HPDE6-E6E7 (cell line): ENCODE results near the gene DRC7.

Experiments
- DNase-seq: peaks from one replicate; pipeline ENCODE4 v3.0.0; 2011; ENCODE audit warnings: missing footprints; ENCODE audit errors: extremely low spot score

Gene DRC7

DNA sequence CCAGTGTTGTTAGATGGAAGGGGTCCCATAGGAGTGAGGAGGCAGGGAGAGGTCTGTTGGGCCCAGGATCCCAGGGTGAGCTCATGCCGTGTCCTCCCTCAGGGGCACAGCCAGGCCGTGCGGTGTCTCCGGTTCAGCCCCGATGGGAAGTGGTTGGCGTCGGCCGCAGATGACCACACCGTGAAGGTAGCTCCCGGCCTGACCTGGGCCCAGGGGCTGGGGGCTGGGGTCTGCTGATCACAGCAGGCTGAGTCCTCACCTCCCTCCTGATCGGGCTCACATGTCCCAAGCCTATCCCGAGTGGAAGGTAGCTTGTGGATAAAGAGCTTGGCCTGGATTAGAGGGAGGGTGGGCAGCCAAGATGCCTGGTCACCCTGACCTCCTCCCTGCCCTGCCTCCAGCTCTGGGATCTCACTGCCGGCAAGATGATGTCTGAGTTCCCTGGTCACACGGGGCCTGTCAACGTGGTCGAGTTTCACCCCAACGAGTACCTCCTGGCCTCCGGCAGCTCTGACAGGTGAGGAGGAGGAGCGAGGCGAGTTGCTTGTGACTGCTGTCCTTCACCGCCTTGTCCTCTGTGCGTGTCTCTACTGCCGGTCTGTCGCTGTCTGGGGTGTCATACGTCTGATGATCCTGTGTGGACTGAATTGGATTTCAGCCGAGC lies 57.1 kb downstream of the DRC7 start:
- no peak for DNase-seq

DNA sequence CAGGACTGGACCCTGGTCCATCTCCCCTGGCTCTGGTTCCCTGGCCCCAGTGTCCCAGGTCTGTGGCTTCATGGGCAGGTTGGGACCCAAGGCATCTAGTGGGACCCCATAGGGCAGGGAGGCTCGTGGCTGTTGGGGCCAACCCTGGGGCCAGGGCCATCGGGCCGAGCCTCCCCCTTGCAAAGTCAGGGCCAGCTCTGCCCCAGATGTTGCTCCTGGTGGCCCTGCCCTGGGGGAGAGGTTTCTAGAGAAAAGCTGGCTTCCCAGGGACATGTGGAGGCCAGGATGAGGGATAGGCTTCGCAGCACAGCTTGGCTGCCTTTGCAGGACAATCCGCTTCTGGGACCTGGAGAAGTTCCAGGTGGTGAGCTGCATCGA lies 57.6 kb downstream of the DRC7 start:
- DNase-seq = no peak

DNA sequence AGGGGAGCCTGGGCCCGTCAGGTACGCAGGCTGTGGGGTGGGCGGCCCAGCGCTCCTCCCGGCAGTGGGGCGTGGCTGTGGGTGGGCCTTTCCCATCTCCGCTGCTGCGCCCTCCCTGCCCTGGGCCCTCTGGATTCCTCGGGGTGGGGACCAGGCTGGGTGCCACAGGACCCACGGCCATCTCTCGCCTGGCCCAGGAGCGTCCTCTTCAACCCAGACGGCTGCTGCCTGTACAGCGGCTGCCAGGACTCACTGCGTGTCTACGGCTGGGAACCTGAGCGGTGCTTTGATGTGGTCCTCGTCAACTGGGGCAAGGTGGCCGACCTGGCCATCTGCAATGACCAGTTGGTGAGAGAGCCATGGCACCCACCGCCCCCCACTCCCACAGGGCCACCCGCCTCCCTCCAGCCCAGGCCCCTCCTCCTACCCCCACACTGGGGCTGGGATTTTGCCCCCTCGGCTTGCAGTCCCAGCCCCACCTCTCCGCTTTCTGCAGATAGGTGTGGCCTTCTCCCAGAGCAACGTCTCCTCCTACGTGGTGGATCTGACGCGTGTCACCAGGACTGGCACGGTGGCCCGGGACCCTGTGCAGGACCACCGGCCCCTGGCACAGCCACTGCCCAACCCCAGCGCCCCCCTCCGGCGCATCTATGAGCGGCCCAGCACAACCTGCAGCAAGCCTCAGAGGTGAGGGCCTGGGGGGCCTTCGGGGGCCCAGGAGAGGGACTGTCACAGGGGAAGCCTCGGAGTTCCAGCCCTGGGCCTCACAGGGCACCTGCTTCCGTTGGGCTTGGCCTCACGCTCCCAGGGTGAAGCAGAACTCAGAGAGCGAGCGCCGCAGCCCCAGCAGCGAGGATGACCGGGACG lies 58.2 kb downstream of the DRC7 start:
- DNase-seq = no peak

DNA sequence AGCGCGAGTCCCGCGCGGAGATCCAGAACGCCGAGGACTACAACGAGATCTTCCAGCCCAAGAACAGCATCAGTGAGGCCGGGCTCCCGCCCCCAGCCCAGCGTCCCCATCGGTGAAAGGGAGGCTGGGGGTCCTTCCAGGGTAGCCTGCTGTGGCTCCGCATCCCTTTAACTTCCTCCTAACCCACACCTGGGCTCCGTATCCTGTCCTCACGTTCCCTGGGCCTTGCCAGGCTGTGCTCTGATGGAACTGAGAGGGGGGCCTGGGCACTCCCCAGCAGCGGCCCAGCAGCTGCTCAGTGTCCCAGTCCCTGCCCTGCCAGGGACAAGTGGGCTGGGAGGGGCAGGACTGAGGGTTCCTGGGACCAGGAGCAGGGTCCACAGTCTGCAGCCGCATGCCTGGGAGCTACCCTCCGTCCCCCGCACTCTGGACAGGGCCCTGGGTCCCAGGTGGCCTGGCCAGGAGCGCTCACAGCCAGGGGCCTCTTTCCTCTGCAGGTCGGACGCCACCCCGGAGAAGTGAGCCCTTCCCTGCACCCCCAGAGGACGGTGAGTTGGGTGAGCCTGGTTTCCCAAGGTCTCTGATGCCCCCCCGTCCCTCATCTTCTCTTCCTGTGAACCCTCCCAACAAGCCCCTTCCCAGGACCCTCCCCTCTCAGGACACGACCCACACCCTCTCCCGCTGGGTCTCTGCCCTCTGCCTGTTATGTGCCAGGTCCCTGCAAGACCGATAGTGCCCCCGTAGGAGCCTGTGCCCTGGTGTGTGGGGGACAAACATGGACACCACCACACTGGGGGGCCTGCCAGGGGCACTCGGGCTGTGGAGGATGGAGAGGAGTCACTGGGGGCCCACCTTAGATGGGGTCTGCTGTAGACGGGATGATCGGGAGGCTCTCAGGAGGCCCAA lies 59.1 kb downstream of the DRC7 start:
- DNase-seq = no peak

DNA sequence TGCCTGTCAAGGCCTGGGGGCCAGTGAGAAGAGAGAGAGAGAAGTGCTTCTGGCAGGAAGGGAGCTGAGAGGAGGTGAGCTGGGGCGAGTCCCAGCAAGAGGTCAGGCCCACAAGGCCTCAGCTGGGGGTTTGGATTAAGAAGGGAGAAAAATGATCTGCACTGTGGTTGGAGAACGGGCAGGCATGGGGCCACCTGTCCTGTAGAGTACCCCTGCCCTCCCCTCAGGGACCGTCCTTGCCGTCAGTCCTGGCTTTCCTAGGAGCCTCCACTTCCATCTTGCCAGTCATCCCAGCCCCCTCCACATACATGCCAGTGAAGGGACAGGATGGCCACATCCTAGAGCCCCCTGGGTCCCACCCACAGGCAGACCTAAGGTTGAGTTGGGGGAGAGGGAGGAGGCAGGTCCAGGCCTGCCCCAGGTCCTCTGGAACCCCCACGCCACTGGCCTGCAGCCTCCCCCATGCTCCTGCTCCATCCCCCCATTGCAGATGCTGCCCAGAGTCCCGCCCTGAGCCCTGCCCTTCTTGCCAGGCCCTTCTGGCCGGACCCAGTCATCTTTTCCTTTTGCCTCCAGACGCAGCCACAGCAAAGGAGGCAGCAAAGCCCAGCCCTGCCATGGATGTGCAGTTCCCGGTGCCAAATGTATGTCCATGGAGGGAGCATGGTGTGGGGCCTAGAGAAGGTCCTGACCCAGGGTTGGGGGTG lies 59.9 kb downstream of the DRC7 start:
- no peak for DNase-seq

DNA sequence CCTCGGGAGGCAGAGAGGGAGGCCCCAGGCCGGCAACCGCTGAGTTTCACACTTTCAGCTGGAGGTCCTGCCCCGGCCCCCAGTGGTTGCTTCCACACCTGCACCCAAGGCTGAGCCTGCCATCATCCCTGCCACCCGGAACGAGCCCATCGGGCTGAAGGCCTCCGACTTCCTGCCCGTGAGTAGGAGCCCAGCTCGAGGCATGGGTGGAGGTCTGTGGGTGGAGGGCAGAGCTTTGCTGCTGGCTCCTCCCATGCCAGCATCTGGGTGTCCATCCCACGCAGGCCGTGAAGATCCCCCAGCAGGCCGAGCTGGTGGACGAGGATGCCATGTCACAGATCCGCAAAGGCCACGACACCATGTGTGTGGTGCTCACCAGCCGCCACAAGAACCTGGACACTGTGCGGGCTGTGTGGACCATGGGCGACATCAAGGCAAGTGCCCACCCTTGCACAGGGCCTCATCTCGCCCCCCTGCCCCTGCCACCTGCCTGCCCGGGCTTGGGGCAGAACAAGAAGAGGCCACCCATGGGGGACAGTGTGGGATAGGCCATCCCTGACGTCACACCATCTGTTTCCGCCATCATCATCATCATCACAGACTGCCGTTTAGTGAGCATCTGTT lies 60.6 kb downstream of the DRC7 start:
- no peak for DNase-seq

DNA sequence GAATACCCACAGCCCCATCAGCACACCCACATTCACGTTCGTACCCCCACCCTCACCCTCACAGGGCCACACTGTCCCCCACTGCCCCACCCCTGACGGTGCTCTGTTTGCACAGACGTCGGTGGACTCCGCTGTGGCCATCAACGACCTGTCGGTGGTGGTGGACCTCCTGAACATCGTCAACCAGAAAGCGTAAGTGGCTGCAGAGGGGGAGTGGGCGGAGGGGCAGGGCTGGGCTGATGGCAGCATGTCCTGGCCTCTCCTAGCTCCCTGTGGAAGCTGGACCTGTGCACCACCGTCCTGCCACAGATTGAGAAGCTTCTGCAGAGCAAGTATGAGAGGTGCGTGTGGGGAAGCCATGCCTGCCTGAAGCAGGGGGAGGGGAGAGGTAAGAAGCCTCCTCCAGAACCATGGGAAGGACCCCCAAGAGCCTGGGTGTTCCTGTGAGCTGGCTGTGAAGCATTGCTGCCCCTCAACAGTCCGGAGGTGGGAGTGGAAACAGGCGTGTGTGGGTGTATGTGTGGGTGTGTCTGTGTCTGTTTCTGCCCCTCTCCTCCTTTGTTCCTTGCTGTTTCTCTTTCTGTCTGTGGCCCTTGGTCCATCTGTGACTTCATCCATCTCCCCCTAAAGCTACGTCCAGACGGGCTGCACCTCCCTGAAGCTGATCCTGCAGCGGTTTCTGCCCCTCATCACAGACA lies 61.3 kb downstream of the DRC7 start:
- DNase-seq = no peak

DNA sequence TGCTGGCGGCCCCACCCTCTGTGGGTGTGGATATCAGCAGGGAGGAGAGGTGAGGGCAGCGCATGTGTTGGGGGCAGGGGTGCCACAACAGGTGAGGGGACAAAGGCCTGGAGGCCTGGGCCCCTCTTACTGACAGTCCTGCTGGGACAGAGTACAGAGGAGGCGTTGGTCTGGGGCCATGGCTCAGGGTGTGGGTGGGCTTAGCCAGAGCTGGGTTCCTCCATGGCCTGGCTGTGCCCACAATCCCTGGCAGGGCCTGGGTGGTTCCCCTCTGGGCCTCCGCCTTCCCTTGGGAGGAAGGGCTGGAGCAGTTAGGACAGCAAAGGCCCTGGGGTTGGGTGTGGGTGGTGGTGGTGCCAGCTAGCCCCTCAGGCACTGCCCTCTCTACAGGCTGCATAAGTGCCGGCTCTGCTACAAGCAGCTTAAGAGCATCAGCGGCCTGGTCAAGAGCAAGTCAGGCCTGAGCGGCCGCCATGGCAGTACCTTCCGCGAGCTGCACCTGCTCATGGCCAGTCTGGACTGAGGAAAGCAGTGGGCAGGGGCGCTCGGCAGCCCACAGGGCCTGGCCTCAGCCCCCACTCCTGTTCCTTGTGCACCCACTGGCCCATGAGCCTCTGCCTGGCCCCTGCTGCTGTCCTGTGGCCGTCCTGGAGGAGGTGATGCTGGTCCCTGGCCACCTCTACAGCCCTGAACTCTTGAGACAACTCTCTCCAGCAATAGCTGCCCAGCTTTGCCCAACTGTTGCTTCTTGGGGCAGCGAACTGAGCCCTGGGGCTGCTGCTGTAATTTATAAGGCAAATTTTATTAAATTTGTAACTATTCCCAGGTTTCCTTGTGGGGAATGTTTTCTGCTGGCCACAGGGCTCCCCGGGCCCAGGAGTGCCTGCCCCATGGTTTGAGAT lies 62.1 kb downstream of the DRC7 start:
- no peak for DNase-seq

DNA sequence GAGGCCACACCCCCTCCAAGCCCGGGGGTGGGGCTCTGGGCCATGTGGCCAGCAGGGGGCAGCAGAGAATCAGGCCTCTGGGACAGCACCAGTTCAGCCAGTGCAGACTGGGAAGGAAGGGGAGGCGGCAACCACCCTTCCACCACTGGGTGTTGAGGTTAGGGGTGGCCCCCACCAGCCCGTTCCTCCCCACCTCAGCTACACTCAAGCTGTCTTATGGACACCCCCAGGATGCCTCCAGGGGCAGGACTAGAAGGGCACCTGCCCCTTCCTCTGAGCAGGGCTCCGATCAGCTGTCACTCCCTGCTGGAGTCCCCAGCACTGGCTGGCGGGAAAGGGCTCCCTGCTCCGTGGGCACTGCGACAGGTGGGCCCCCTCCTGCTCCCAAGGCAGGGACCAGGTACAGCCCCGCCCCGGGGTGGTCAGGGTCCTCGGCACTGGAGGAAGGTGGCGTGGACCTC lies 62.8 kb downstream of the DRC7 start:
- DNase-seq = peak; percentile 98

DNA sequence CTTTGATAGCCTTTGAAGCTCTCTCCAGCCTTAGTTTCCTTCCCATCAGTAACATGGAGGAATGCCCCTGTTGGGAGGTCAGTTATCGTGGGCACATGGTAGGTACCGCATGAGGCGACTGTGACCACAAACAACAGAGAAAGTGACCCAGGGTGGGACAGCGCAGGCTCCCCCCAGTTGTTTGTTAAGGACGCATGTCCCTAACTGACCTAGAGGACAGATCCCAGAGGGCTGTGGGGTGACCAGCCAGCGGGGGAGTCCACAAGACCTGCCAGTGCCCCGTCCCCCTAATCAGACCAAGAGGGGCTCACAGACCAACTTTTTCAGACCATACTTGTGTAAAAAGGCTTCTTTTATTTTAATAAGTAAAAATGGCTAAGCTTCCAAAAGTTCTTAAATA lies 63.3 kb downstream of the DRC7 start:
- no peak for DNase-seq

DNA sequence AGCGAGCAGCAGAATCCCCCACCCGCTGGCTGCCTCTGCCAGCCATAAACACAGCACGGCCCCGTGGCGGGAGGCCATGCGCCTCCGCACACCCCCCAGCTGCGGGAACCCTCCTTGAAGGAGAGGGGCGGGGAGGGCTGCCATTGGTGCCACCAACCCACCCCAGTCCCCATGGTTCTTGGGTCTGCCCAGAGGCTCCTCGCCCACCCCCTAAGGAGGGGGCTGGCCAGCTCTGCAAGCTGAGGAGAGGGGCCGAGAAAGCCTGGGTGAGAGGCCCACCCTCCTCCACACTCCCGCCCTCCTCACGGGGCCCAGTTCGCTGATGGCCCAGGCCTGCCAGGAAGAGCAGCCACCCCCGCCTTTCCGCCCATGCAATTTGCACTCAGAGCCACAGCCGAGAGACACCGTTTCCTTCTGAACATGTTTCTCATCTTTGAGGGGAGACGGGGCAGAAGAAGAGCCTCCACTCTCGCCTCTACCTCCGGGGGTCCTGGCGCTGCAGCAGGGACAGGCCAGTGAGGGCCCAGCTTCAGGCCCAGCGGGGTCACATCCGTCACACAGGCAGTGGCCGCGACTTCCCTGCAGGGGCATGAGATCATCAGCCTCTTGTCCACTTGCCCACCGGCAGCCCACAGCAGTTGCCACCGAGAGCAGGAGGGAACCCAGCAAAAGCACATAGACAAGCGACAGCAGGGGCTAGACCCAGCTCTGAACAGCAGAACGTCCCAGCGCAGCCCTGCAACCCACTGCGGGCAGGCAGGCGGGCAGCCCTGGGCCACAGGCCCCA lies 63.9 kb downstream of the DRC7 start:
- DNase-seq = no peak

DNA sequence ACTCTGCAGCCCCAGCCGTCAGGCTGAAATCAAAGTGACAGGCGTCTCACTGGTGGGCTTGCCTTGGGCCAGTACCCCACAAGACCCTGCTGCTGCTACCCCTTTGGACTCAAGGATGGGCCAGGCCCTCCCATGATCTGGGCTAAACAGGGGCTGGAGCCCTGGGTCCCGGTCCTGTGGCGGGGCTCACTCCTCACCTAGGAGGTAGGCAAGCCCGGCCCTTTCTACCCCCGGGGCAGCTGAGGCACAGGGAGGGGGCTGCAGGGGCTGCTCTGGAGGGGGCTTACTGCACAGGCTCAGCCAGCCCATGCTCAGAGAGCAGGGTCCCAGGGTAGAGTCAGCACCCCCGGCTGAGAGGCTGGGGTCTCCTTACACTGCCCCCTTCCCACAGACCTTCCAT lies 64.5 kb downstream of the DRC7 start:
- DNase-seq = no peak

DNA sequence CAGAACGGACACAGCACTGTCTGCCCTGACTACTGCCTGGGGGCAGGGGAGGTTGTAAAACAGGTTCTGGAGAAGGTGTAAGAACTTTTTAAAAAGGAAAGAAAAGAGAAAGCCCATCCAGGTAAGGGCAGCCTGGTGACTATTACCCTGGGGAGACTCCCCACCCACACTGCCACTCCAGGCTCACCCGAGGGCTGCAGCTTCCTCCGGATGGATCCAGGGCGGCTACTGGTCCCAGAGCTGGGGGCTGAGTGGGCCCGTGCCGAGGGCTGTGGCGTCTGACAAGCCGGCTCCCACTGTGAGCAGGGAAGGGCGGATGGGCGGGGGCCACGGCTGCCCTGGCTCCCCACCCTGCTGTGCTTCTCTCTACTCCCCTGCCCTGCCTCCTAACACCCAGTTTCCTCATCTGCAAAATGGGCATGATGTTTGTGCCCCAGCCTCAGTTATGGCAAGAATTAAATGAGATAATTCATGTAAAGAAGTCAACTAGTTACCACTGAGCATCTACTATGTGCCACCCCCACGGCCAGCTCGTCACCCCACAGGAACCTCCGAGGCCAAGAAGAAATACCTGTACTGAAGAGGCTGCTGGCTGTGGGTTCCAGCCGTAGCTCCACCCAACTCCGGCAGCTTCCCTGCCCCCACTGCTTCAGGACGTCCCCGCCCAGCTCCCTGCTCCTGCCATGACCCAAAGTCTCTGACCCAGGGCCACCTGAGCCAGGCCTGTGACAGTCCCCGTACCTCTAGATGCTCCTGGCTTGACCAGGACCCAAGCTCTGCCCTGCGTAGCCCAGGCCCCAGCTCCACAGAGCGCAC lies 65.1 kb downstream of the DRC7 start:
- peak; percentile 85 for DNase-seq

DNA sequence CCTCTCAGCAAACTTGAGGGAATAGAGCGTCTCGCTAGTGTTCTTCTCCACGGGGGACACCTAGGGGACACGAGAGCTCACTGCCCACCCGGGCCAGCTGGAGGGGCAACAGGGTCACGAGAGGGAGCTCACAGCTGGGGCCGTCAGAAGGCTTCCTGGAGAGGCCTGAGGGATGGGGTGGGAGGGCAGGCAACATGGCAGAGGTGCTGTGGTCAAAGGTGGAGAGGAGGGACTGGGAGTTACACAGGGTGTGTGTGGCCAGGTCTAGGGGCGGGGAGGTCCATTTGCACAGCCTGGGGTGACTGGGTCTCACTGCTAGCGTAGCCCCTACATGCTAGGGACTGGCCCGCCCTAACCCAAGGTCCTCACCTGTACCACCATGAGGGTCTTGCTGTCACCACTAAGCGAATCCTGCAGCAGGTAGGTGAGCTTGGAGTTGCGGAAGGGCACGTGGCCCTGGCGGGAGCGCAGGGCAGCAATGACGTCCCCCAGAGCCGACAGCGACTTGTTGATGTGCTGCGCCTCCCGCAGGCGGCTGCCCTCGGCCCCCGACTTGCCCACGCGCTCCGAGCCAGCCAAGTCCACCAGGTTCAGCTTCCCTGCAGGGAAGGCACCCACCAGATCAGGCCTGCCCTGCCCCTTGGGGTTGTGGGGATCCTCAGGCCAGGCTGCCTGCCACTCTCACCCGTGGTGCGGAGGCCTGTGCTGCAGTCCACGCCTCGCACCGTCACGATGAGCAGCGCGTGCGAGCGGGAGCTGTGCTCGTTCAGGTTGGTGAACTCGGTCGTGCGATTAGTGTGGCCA lies 66.0 kb downstream of the DRC7 start:
- no peak for DNase-seq

DNA sequence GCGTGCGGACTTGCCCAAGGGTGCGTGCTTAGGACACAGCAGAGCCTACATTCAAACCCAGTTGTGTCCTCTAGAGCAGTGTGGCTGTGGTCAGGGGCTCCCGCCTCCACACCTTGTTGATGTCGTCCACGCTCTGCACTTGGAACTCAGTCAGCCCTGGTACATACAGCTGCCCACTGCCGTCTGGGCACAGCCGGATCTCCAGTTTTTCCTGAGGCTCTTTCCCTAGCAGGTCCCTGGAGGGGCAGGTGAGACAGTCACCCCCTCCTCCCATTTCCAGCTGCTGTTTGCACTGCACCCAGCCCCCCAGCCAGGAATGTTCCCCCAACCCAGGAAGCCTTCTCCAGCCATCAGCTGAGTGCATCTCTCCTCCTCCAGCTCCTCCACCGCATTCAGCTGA lies 66.7 kb downstream of the DRC7 start:
- DNase-seq = no peak

DNA sequence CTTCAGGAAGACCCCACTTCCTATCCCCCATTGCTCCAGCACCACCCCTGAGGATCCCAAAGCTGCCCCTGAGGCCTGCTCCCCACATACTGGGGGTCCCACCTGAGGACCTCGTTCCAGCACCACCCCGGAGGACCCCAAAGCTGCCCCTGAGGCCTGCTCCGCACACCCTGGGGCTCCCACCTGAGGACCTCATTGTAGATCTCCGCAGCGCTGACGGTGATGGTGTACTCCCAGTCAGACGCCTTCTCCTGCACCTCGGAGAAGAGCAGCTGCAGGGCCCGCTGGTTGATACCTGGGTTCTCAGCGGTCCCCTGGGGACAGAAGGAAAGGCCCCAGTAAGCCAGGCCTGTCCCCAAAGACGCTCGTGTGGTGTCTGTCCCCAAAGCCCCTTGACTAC lies 67.4 kb downstream of the DRC7 start:
- DNase-seq = no peak
